ENCODE results near the gene CTSO.
"Not testable (repeated sequence)": the region's sequence is repeated elsewhere in the genome, so short reads cannot be mapped to it uniquely, and the experiment has no call there.

CTSO gene

DNA sequence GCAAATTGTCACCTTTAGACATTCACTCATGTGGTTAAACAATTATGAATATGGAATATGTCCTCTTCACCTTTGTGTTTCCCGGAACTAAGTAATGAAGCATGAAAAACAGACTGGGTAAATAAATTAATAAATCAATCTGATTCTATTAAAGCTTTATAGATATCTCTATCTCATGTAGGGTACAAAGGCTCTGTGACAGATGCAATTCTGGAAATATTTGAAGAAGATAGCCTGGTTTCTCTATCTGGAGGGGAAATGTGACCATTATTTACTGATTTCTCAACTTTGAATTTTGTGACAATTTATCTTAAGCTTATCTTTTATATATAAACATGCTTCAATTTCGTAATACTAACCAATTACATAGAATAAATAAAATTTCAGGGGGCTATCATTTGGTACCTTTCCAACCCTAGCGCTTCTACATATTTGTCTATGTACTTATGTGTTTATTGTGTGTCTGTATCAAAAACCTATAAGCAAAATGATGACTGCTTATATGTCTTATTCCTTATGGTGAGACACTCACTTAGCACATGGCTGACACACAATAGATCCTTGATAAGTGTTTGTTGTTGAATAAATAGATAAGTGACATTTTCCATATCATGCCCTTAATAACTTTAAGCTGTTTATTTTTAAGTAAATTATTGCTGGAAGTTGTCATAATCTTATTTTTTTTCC lies 9.9 kb downstream of the CTSO start:
- DNase-seq (ENCODE audit: low read depth) = no peak
- TF ChIP-seq, protein P1, sequence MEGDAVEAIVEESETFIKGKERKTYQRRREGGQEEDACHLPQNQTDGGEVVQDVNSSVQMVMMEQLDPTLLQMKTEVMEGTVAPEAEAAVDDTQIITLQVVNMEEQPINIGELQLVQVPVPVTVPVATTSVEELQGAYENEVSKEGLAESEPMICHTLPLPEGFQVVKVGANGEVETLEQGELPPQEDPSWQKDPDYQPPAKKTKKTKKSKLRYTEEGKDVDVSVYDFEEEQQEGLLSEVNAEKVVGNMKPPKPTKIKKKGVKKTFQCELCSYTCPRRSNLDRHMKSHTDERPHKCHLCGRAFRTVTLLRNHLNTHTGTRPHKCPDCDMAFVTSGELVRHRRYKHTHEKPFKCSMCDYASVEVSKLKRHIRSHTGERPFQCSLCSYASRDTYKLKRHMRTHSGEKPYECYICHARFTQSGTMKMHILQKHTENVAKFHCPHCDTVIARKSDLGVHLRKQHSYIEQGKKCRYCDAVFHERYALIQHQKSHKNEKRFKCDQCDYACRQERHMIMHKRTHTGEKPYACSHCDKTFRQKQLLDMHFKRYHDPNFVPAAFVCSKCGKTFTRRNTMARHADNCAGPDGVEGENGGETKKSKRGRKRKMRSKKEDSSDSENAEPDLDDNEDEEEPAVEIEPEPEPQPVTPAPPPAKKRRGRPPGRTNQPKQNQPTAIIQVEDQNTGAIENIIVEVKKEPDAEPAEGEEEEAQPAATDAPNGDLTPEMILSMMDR (conservative IDR thresholded peaks at IDR 0.05; ENCODE audit: low read depth, low read length) = no peak
- H3K4me3 ChIP-seq (ENCODE audit: low read depth, low read length) = no peak overlapping the region

DNA sequence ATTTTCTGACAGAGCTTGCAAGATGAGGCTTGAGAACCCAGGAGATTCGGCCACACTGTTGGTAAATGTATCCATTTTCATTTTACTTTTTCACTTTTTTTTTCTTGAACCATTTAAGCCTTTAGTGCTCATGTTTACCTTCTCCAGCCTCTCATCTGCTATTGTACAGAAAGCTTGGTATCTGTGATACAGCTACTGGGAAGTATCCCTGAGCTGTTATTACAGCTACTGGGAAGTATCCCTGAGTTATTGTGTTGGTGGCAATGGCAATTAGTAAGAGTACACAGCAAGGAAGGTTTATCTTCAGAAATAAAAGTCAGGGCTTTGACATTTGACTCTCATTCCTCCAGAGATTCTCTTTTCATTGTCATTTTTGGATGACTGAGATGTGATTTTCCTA lies 11.8 kb downstream of the CTSO start:
- TF ChIP-seq, protein P1 (conservative IDR thresholded peaks at IDR 0.05; ENCODE audit: low read depth, low read length) = no peak
- no peak overlapping the region for H3K4me3 ChIP-seq (ENCODE audit: low read depth, low read length)
- no peak for DNase-seq (ENCODE audit: low read depth)

DNA sequence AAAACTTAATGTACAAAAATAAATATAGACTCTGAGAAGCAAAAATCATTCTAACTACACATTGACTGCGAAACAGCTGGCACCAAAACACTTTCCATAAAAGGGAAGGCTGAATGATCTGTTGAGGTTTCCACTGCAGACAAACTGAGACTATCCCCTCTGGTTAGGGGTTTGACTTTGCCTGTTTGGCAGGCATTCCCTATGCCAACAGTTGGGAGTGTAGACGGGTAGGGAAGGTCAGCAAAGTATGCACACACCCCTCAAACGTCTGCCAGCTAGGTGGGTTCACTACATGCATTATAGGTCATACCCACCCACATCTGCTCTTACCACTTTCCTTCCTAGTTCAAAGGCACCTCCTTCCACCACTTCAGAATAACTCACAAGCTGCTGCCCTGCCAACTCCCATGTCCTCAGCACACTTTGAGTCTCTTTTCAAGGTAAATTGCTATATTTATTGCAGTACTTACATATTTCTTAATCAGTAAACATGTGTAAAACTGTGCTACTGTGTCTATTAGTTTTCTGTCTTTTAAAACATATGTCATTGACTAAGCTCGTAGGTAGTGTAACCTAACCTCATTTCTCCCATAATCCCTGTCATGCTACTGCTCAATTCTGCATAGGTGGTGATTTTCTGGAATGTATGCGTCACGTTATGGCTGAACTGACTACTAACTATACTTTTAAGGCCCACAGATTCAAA lies 12.4 kb downstream of the CTSO start:
- DNase-seq (ENCODE audit: low read depth) = no peak
- no peak overlapping the region for H3K4me3 ChIP-seq (ENCODE audit: low read depth, low read length)

DNA sequence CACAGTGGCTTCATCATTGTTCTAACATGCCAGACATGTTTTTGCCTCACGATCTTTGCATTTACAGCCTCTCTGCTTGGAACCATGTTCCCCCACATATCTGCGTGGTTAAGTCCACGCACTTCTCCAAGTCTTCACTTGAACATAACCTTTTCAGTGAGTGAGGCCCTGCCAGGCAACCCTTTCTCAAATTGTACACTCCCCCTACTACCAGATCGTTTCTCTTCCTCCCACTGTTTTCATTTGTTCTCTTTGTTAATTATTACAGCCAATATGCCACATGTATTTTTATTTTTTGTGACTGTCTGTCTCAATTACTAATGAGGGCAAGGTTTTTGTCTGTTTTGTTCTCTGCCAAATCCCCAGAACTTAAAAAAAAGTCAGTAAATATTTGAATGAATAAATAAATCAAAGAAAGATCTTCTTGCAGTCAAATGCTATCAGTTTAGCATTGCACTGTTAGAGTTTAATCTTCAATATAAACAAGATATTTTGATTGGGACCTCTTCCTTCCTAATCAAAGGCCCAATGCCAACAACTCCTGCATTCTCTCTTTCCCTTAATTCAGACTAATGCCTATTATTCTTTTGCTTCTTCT lies 18.2 kb downstream of the CTSO start:
- TF ChIP-seq, protein P1 (conservative IDR thresholded peaks at IDR 0.05; ENCODE audit: low read depth, low read length) = no peak
- DNase-seq (ENCODE audit: low read depth) = no peak
- no peak overlapping the region for H3K4me3 ChIP-seq (ENCODE audit: low read depth, low read length)

More for the DNA sequence above, 12.4 kb downstream of the CTSO start:
- TF ChIP-seq, protein P1 (conservative IDR thresholded peaks at IDR 0.05; ENCODE audit: low read depth, low read length) = no peak

DNA sequence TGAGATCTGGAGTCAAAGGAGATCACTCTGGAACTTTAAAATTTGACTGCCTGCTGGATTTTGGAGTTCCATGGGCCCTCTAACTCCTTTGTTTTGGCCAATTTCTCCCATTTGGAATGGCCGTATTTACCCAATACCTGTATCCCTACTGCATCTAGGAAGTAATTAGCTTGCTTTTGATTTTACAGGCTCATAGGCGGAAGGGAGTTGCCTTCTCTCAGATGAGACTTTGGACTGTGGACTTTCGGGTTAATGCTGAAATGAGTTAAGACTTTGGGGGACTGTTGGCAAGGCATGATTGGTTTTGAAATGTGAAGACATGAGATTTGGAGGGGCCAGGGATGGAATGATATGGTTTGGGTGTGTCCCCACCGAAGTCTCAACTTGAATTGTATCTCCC lies 19.0 kb downstream of the CTSO start:
- not testable (repeated sequence) for DNase-seq (ENCODE audit: low read depth); H3K4me3 ChIP-seq (ENCODE audit: low read depth, low read length)

DNA sequence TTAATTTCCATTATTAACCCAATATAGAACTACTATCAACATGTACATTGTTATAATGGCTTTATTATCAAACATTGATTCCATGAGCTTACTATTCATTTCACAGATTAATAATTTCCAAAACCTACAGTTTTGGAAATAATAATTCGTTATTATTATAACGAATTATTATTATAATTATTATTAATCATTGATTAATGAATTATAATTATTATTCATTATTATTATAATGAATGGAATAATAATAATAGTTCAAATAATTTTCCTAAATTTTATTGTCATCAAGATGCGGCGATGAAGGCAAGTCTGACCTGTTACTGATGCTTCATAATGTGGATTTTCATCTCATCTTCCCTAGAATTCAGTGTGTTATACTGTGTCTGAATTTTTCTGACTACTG lies 22.0 kb downstream of the CTSO start:
- DNase-seq (ENCODE audit: low read depth) = no peak

DNA sequence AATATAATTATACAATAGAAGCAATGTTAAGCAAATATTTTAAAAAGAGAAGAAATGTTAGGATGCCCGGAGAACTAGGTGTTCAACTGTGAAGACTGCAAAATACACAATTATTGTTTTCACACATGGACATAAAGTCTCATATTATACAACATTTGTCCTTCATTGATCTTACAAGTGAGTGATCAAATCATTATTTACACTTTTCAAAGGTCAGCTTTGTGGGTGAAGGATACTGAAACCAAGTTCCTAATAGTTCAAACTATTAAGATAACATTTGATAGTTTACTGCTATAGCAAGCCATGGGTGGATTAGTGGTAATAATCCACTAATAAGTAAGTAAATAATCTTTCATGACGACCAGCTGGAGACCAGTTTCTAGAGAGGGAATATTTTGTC lies 23.3 kb downstream of the CTSO start:
- H3K4me3 ChIP-seq (ENCODE audit: low read depth, low read length) = no peak overlapping the region
- TF ChIP-seq, protein P1 (conservative IDR thresholded peaks at IDR 0.05; ENCODE audit: low read depth, low read length) = no peak
- no peak for DNase-seq (ENCODE audit: low read depth)

More for the DNA sequence above, 22.0 kb downstream of the CTSO start:
- TF ChIP-seq, protein P1 (conservative IDR thresholded peaks at IDR 0.05; ENCODE audit: low read depth, low read length) = no peak
- H3K4me3 ChIP-seq (ENCODE audit: low read depth, low read length) = no peak overlapping the region
